HL-60 (cell line): ENCODE measurements around the gene IGF2R.

Experiments used
- CTCF ChIP-seq: IDR thresholded peaks from one replicate; pipeline ENCODE4 v1.5.1; 2011; ENCODE audit warnings: low read length, control low read depth, inconsistent platforms; ENCODE audit not compliant: insufficient read depth
- GABPA ChIP-seq: IDR thresholded peaks from 2 replicates; pipeline ENCODE4 v1.6.1; 2012; ENCODE audit warnings: low read depth
- POLR2AphosphoS5 ChIP-seq: IDR thresholded peaks from 2 replicates; pipeline ENCODE4 v1.6.1; 2012; ENCODE audit warnings: low read depth
- REST ChIP-seq: IDR thresholded peaks from 2 replicates; pipeline ENCODE4 v1.6.1; 2012; ENCODE audit warnings: low read depth; ENCODE audit not compliant: insufficient replicate concordance

- TF ChIP-seq CTCF (no peak), POLR2AphosphoS5 (no peak), GABPA (no peak), REST (no peak)
Observed at GRCh38 chr6:160038479-160038878, 69.6 kb downstream of the IGF2R start.
